Limb (tissue), 2 donors: ENCODE results near the gene USP24.
"Not testable (repeated sequence)": the region's sequence is repeated elsewhere in the genome, so short reads cannot be mapped to it uniquely, and the experiment has no call there.

Source experiments
- DNase-seq, 2 donors: peaks; one replicate each; pipeline ENCODE4 v3.0.0-alpha.2; 2016; ENCODE audit errors: extremely low spot score in 2 of 2

Gene USP24

GRCh38 chr1:55040083-55040932 is 174.9 kb downstream of the USP24 start:
- no peak for DNase-seq

DNA sequence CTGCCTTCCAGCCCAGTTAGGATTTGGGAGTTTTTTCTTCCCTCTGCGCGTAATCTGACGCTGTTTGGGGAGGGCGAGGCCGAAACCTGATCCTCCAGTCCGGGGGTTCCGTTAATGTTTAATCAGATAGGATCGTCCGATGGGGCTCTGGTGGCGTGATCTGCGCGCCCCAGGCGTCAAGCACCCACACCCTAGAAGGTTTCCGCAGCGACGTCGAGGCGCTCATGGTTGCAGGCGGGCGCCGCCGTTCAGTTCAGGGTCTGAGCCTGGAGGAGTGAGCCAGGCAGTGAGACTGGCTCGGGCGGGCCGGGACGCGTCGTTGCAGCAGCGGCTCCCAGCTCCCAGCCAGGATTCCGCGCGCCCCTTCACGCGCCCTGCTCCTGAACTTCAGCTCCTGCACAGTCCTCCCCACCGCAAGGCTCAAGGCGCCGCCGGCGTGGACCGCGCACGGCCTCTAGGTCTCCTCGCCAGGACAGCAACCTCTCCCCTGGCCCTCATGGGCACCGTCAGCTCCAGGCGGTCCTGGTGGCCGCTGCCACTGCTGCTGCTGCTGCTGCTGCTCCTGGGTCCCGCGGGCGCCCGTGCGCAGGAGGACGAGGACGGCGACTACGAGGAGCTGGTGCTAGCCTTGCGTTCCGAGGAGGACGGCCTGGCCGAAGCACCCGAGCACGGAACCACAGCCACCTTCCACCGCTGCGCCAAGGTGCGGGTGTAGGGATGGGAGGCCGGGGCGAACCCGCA is 175.7 kb downstream of the USP24 start, which contains the start of gene PCSK9:
PCSK9 (plus strand) TSS at position 207 of the 741 bp plus-strand sequence; CDS start at position 497, 290 bp downstream.
- peak; percentile 40 to 77 for DNase-seq

DNA sequence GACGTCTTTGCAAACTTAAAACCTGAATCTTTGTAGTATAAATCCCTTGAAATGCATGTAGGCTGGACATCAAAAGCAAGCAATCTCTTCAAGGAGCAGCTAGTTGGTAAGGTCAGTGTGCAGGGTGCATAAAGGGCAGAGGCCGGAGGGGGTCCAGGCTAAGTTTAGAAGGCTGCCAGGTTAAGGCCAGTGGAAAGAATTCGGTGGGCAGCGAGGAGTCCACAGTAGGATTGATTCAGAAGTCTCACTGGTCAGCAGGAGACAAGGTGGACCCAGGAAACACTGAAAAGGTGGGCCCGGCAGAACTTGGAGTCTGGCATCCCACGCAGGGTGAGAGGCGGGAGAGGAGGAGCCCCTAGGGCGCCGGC is 176.2 kb downstream of the USP24 start:
- no peak for DNase-seq

DNA sequence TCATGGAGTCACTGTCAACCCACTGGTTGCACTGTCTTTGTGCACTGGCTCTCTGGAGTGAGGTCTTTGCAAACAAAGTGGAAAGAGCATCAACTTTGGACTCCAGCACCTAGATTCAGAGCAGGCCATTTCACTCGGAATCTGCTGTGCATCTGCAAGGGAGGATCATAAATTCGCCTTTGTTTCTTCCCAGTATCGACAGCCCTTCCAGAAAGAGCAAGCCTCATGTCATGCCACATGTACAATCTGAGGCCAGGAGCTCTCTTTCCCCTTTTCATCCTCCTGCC is 176.7 kb downstream of the USP24 start:
- DNase-seq = no peak

DNA sequence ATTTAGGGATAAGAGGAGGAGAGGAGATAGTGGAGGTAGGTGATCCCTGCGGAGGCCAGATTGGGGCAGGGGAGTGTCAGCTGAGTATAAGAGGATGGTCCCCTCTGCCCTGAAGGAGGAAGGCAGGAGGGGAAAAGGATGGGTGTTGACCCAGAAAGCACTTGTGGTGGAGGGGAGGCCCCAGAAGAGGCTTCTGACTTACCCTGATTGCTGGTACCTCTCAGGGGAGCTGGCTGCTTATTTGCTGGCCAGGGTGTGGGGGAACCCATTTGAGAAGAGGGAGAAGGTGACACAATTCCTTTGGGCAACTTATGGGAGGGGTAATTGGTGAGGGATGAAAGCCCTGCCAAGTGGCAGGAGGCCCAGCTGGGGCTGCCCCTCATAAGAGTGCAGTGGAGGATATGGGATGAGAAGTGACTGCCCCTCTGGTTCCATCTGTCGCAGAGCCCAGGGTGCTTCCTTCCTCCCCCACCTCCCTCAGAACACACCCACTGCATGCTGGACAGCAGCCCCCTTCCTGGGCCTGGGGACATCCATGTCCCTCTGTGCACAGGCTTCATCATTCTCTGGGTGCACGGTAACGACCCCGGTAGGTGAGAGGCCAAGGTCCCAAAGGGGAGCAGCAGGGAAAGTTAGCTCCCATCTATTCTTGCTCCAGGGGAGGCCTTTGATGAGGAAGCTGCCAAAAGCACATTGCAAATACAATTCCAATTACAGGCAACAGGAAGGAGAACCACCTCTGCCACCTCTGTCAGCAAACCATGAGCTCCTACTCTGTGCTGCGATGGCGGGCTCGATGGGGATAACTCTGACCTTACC is 177.2 kb downstream of the USP24 start:
- DNase-seq = no peak

DNA sequence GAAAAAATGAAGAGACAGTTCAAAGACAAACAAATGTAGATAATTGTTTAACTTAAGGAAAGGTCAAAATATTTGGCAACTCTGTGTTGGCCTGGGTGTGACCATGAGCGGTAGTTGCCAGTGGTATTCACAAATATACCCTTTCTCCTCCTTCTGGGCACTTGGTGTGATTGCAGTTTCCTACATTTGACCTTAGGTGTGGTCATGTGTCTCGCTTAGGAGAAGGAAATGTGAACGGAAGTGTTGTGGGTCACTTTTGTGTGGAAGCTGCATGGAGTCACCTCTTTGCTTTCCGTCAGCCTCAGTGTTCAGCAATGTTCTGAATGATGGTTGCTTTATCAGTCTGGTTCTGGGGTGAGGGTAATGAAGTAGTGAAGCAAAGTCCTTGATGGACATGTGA is 179.3 kb downstream of the USP24 start:
- no peak for DNase-seq

- DNase-seq = no peak
These were observed 180.6 kb downstream of the USP24 start for GRCh38 chr1:55034476-55035133.

DNA sequence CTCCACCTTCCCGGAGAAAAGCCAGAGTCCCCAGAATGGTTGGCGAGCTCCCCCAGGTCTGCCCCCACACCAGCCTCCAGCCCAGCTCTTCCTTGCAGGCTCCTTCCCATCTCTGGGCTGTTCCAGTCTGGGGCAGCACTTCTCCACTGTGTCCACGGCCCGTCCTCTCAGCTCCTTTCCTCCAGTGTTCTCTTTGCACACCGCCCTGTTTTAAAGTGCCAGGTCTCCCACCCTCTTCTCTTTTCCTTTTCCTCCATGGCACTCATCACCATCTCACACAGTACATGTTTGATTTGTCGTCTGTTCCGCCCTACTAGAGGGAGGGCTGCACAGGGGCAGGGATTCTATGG is 181.9 kb downstream of the USP24 start:
- no peak for DNase-seq

DNA sequence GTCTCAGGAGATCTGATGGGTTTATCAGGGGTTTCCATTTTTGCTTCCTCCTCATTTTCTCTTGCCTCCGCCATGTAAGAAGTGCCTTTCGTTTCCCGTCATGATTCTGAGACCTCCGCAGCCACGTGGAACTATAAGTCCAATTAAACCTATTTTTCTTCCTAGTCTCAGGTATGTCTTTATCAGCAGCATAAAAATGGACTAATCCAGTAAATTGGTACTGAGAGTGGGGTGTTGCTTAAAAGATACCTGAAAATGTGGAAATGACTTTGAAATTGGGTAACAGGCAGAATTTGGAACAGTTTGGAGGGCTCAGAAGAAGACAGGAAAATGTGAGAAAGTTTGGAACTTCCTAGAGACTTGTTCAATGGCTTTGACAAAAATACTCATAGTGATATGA is 184.1 kb downstream of the USP24 start:
- DNase-seq = not testable (repeated sequence)

DNA sequence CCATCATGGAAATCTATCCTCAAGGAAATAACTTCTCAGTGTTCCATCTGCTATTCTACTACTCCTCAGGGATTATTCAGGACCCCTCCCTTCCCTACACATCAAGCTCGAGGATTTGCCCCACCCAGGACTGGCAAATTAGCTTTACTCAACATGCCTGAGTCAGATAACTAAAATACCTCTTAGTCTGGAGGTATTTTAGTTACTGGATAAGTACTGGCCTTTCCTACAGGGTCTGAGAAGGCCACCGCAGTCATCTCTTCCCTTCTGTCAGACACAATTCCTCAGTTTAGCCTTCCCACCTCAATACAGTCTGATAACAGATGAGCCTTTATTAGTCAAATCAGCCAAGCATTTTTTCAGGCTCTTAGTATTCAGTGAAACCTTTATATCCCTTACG is 188.5 kb downstream of the USP24 start:
- not testable (repeated sequence) for DNase-seq

DNA sequence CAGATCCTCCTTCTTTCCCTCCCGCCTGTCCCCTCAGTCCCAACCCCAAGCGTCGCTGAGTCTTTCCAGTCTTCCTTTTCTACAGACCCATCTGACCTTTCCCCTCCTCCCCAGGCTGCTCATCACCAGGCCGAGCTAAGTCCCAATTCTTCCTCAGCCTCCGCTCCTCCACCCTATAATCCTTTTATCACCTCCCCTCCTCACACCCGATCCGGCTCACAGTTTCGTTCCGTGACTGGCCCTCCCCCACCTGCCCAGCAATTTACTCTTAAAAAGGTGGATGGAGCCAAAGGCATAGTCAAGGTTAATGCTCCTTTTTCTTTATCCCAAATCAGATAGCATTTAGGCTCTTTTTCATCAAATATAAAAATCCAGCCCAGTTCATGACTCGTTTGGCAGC is 191.0 kb downstream of the USP24 start:
- not testable (repeated sequence) for DNase-seq

DNA sequence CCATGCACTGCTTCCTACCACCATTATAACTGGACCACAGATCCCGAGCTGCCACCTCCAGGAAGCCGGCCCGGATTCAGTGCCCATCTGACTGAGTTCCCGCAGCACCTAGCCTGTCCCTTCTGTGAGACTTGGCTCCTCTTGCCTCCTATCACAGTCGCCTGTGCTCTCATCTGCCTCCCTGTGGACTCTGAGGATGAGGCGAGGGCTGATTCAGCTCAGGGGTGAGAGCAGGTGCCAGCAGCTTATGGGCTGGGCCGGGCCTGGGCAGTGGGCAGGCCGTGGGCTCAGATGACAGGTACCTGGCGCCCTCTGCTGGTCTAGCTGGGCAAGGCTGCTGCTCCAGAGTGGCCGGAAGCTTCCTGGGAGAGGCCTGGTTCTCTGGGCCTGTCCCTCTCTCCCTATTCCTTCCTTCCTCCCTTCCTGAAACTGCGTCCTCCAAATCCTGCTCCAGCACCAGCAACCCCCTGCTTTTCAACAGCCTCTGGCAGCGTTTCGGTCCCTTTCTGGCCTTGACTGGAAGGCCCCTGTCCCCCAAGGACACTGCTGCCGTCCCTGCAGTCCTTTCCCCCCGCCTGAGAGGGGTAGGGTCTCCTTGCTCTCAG is 193.1 kb downstream of the USP24 start:
- DNase-seq = peak; percentile 84 to 90

DNA sequence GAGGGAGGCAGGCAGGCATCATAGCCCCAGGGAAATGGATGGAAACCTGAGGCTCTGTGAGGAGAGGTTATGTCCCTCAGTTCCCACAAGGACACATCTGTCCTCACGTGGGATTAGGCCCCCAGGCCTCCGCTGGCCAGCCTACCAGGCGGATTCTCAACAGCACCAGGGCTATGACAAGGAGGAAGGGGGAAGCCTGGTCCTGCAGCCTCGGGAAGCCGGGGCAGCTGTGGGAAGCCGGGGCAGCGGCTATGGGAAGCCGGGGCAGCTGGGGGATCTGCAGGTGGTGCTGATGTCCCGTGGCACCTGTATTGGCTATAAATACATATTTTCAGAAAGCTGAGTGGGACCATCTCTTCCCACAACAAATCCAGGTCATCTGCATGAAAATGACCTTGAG is 196.8 kb downstream of the USP24 start:
- no peak for DNase-seq
